HL-60 (cell line): ENCODE measurements around the gene TMEM140.

Source experiments
- TF ChIP-seq, protein P1 (sequence below): IDR thresholded peaks from one replicate; pipeline ENCODE4 v1.5.1; 2011; ENCODE audit warnings: low read length, control low read depth, inconsistent platforms; ENCODE audit not compliant: insufficient read depth
- TF ChIP-seq, protein P2 (sequence below): IDR thresholded peaks from 2 replicates; pipeline ENCODE4 v1.6.1; 2012; ENCODE audit warnings: low read depth; ENCODE audit not compliant: insufficient replicate concordance

DNA sequence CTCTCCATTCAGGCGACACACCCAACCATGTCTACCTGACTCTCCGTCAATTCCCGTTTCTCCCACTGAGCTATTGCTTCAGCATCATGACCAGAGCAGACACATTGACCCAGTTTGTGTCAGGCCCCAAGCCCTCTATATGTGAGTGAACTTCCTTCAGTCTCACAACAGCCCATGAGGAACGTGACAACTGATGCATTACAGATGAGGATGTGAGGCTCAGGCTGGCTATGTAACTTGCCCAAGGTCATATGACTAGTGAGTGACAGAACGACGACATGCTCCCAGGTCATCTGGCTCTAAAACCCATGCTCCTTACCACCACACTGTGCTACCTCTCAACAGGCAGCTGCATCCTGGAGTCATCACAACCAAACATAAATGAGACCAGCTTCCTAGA is 3.7 kb downstream of the TMEM140 start:
- TF ChIP-seq, protein P1, sequence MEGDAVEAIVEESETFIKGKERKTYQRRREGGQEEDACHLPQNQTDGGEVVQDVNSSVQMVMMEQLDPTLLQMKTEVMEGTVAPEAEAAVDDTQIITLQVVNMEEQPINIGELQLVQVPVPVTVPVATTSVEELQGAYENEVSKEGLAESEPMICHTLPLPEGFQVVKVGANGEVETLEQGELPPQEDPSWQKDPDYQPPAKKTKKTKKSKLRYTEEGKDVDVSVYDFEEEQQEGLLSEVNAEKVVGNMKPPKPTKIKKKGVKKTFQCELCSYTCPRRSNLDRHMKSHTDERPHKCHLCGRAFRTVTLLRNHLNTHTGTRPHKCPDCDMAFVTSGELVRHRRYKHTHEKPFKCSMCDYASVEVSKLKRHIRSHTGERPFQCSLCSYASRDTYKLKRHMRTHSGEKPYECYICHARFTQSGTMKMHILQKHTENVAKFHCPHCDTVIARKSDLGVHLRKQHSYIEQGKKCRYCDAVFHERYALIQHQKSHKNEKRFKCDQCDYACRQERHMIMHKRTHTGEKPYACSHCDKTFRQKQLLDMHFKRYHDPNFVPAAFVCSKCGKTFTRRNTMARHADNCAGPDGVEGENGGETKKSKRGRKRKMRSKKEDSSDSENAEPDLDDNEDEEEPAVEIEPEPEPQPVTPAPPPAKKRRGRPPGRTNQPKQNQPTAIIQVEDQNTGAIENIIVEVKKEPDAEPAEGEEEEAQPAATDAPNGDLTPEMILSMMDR = no peak
- TF ChIP-seq, protein P2, sequence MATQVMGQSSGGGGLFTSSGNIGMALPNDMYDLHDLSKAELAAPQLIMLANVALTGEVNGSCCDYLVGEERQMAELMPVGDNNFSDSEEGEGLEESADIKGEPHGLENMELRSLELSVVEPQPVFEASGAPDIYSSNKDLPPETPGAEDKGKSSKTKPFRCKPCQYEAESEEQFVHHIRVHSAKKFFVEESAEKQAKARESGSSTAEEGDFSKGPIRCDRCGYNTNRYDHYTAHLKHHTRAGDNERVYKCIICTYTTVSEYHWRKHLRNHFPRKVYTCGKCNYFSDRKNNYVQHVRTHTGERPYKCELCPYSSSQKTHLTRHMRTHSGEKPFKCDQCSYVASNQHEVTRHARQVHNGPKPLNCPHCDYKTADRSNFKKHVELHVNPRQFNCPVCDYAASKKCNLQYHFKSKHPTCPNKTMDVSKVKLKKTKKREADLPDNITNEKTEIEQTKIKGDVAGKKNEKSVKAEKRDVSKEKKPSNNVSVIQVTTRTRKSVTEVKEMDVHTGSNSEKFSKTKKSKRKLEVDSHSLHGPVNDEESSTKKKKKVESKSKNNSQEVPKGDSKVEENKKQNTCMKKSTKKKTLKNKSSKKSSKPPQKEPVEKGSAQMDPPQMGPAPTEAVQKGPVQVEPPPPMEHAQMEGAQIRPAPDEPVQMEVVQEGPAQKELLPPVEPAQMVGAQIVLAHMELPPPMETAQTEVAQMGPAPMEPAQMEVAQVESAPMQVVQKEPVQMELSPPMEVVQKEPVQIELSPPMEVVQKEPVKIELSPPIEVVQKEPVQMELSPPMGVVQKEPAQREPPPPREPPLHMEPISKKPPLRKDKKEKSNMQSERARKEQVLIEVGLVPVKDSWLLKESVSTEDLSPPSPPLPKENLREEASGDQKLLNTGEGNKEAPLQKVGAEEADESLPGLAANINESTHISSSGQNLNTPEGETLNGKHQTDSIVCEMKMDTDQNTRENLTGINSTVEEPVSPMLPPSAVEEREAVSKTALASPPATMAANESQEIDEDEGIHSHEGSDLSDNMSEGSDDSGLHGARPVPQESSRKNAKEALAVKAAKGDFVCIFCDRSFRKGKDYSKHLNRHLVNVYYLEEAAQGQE = no peak
